PFSK-1 (cell line): ENCODE data around the gene TMEM161A.

Experiments used
- POLR2AphosphoS5 ChIP-seq: IDR thresholded peaks from 2 replicates; pipeline ENCODE4 v1.6.1; 2012; ENCODE audit warnings: low read depth, mild to moderate bottlenecking, control low read depth, low read length, moderate library complexity
- REST ChIP-seq, 2 experiments: IDR thresholded peaks; 2 replicates each; pipeline versions ENCODE4 v1.6.1 to v1.8.0; 2011 to 2012; ENCODE audit warnings: low read depth in 2 of 2, low read length in 2 of 2, control low read depth in 1 of 2, inconsistent platforms in 1 of 2, mild to moderate bottlenecking in 1 of 2, moderate library complexity in 1 of 2; ENCODE audit not compliant: insufficient read depth in 1 of 2

- TF ChIP-seq REST (IDR thresholded peaks at IDR 0.05; ENCODE audit: insufficient read depth in 1 of 2, low read depth in 2 of 2, low read length in 2 of 2) (no peak), POLR2AphosphoS5 (no peak)
These were observed 36.7 kb downstream of the TMEM161A start for GRCh38 chr19:19101540-19101939.
